Calu3 (cell line): ENCODE measurements around the gene FBLL1. TPM values are rescaled to one million over a fixed set of nuclear protein-coding genes. Genes with fewer than 3 reads are reported as not detected.

Experiments used
- BruUV-seq: library from RNA; stranded (reverse); fragments of 400-500 nt; replicated peaks from 2 replicates; lab custom pipeline; 2021; lab: Mats Ljungman, UMichigan
- CTCF ChIA-PET: fragments of 300-600 bp; sonication (Branson Sonifier 250); formaldehyde crosslinking; loops from one replicate; lab custom pipeline; 2022; ENCODE audit warnings: antibody characterized with exemption; lab: Charles Lee
- DNase-seq: peaks from one replicate; pipeline ENCODE4 v3.0.0; 2022
- H3K27ac Mint-ChIP-seq: one replicate; pipeline ENCODE4 v1.8.0; 2022; ENCODE audit warnings: mixed read lengths; ENCODE audit not compliant: unreplicated experiment
- H3K27me3 Mint-ChIP-seq: one replicate; pipeline ENCODE4 v1.8.0; 2022; ENCODE audit warnings: mixed read lengths; ENCODE audit not compliant: unreplicated experiment
- H3K36me3 Mint-ChIP-seq: one replicate; pipeline ENCODE4 v1.8.0; 2022; ENCODE audit warnings: mild to moderate bottlenecking, moderate library complexity, mixed read lengths; ENCODE audit not compliant: insufficient read depth, unreplicated experiment
- H3K4me1 Mint-ChIP-seq: one replicate; pipeline ENCODE4 v1.8.0; 2022; ENCODE audit warnings: mild to moderate bottlenecking, low read depth, mixed read lengths; ENCODE audit not compliant: unreplicated experiment
- H3K4me3 Mint-ChIP-seq: one replicate; pipeline ENCODE4 v1.8.0; 2022; ENCODE audit warnings: mild to moderate bottlenecking, low read depth, moderate library complexity, mixed read lengths; ENCODE audit not compliant: unreplicated experiment
- H3K9me3 Mint-ChIP-seq: one replicate; pipeline ENCODE4 v1.8.0; 2022; ENCODE audit warnings: low read depth, mixed read lengths; ENCODE audit not compliant: unreplicated experiment
- intact Hi-C: fragments of 100-400 bp; cut with micrococcal nuclease; formaldehyde crosslinking; loops from one replicate; pipeline ENCODE4 v1.10.0; 2022; ENCODE audit not compliant: unreplicated experiment
- total RNA-seq: library from RNA; stranded (reverse); gene quantifications from 2 replicates; pipeline ENCODE4 v1.2.3, GENCODE V29; 2022
- TF ChIP-seq, protein P1 (sequence below): fragments of 200-600 bp; IDR thresholded peaks from one replicate; pipeline ENCODE4 v1.8.0; 2022; ENCODE audit warnings: antibody characterized with exemption; ENCODE audit not compliant: unreplicated experiment

The FBLL1 gene
- total RNA-seq, 1 experiment from 2014 or later, result 6.0 TPM

GRCh38 chr5:168553377-168554130 is 24.4 kb downstream of the FBLL1 start:
- Mint-ChIP-seq H3K27me3 (no peaks in the 10 kb centered on the region), H3K9me3 (no peaks in the 10 kb centered on the region), H3K4me3 (no peak overlapping the region), H3K27ac (no peak overlapping the region), H3K4me1 (no peaks in the 10 kb centered on the region), H3K36me3 (peaks cover 34% of the 10 kb centered on the region)
- TF ChIP-seq, protein P1, sequence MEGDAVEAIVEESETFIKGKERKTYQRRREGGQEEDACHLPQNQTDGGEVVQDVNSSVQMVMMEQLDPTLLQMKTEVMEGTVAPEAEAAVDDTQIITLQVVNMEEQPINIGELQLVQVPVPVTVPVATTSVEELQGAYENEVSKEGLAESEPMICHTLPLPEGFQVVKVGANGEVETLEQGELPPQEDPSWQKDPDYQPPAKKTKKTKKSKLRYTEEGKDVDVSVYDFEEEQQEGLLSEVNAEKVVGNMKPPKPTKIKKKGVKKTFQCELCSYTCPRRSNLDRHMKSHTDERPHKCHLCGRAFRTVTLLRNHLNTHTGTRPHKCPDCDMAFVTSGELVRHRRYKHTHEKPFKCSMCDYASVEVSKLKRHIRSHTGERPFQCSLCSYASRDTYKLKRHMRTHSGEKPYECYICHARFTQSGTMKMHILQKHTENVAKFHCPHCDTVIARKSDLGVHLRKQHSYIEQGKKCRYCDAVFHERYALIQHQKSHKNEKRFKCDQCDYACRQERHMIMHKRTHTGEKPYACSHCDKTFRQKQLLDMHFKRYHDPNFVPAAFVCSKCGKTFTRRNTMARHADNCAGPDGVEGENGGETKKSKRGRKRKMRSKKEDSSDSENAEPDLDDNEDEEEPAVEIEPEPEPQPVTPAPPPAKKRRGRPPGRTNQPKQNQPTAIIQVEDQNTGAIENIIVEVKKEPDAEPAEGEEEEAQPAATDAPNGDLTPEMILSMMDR, result no peak
- intact Hi-C loops, result no loop called here
- DNase-seq, result no peak
- CTCF ChIA-PET, result no interaction called here
- BruUV-seq, result no TSS peak

GRCh38 chr5:168557389-168557788 is 28.3 kb downstream of the FBLL1 start:
- no TSS peak for BruUV-seq
- H3K27me3 Mint-ChIP-seq, result no peaks in the 10 kb centered on the region
- intact Hi-C loops, result no loop called here
- CTCF ChIA-PET, result interaction anchor here (0.6 kb wide), 1 partner anchor 1516 kb away, joined by 3 read pairs; no protein-coding TSS in a partner anchor
- TF ChIP-seq, protein P1, result no peak
- peaks cover 6% of the 10 kb centered on the region for H3K4me1 Mint-ChIP-seq
- H3K9me3 Mint-ChIP-seq, result no peaks in the 10 kb centered on the region
- no peak overlapping the region for H3K4me3 Mint-ChIP-seq
- H3K27ac Mint-ChIP-seq, result no peak overlapping the region
- H3K36me3 Mint-ChIP-seq, result peaks cover 45% of the 10 kb centered on the region
- DNase-seq, result no peak

DNA sequence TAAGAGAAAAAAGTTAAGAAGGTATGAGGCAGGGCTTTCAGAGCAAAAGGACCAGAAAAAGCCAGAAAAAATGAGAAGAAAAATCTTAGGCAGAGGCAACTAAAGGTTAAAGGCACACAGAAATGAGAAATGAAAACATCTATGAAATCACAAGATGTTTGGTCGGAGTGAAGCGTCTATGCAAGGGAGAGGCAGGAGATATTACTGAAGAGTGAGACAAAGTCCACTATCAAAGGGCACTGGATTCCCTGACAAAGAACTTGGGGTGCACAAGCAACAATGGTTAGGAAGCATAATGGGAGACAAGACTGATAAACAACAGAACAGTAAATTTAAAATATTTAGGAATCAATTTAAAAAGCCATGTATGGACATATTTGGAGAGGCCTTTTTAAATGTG is 33.2 kb downstream of the FBLL1 start:
- intact Hi-C loops, result loop anchor here (2.0 kb wide), 1 partner anchor 15 kb away; no protein-coding TSS in a partner anchor

GRCh38 chr5:168563959-168564358 is 34.9 kb downstream of the FBLL1 start:
- TF ChIP-seq, protein P1, result no peak
- H3K4me3 Mint-ChIP-seq, result no peak overlapping the region
- H3K27me3 Mint-ChIP-seq, result no peaks in the 10 kb centered on the region
- no peak for DNase-seq
- intact Hi-C loops, result loop anchor here (2.0 kb wide), 1 partner anchor 13 kb away; no protein-coding TSS in a partner anchor
- H3K36me3 Mint-ChIP-seq, result peaks cover 39% of the 10 kb centered on the region
- BruUV-seq, result no TSS peak
- H3K4me1 Mint-ChIP-seq, result peaks cover 17% of the 10 kb centered on the region
- no peak overlapping the region for H3K27ac Mint-ChIP-seq
- H3K9me3 Mint-ChIP-seq, result no peaks in the 10 kb centered on the region
- CTCF ChIA-PET, result no interaction called here

More for the DNA sequence above, 33.2 kb downstream of the FBLL1 start:
- Mint-ChIP-seq H3K4me3 (no peak overlapping the region), H3K27ac (no peak overlapping the region), H3K4me1 (peaks cover 17% of the 10 kb centered on the region), H3K9me3 (no peaks in the 10 kb centered on the region), H3K27me3 (no peaks in the 10 kb centered on the region), H3K36me3 (peaks cover 42% of the 10 kb centered on the region)
- TF ChIP-seq, protein P1, result no peak
- no peak for DNase-seq
- CTCF ChIA-PET, result interaction anchor here (0.7 kb wide), 1 partner anchor 13 kb away, joined by 3 read pairs; no protein-coding TSS in a partner anchor
- BruUV-seq, result no TSS peak
